Ureter (tissue), 1 donor: ENCODE measurements around the gene TRIO. TPM values are rescaled to one million over a fixed set of nuclear protein-coding genes. Genes with fewer than 3 reads are reported as not detected.

ENCODE experiments used
- DNase-seq: peaks from one replicate; pipeline ENCODE4 v3.0.0-alpha.2; 2020; ENCODE audit warnings: low spot score
- total RNA-seq: library from RNA; stranded (reverse); gene quantifications from one replicate; pipeline ENCODE4 v1.2.4, GENCODE V29; 2023
- donor health status: DM: yes; HTN: yes; CAD: no.

The TRIO gene
- total RNA-seq, 1 donor from 2014 or later = 216 TPM

GRCh38 chr5:14395411-14395810 lies 252.3 kb downstream of the TRIO start:
- DNase-seq = no peak

GRCh38 chr5:14396066-14396465 lies 252.9 kb downstream of the TRIO start:
- no peak for DNase-seq

DNA sequence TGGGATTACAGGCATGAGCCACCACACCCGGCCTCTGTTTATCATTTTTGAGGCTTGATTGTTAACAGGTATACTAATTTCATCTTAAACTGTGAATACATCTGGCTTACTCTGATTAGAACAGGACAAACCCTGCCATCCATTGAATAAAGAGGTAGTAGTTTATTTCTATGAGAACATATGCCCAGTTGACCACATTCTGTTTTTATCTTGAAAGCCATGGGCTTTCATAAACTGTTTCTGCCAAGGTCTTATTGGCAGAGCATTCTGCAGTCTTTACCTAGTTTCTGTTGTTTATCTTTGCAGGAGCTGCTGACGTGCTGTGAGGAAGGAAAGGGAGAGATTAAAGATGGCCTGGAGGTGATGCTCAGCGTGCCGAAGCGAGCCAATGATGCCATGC lies 253.6 kb downstream of the TRIO start:
- no peak for DNase-seq

- no peak for DNase-seq
Measured at GRCh38 chr5:14397717-14398116, 254.6 kb downstream of the TRIO start.

DNA sequence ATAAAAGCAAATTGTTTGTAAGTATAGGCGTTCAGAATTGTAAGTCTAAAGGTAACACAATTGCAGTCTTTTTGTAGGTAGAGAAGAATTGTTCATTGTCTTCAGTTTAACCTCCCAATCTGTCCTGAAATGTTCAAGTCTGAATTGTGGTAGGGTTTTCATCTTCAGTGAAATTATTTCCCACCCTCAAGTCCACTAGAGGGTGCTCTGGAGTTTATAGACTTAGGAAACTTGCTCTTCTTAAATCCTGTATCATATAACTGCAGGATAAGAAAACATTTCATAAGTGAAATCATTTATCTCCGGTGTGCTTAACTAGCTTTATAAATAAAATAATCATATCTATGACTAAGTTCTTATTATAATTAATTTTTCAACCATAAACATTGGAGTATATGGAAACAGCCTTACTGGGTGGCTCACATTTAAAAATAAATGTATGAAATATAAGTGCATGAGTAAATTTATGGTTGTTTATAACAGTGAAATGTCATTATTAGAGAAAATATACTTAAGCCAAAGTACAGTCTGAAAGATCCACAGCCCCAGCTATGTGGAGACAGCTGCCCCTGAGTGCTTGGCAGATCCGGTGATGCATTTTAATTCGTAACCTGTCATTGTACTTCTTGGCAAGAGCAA lies 256.0 kb downstream of the TRIO start:
- DNase-seq = no peak

GRCh38 chr5:14400085-14400484 lies 256.9 kb downstream of the TRIO start:
- no peak for DNase-seq

DNA sequence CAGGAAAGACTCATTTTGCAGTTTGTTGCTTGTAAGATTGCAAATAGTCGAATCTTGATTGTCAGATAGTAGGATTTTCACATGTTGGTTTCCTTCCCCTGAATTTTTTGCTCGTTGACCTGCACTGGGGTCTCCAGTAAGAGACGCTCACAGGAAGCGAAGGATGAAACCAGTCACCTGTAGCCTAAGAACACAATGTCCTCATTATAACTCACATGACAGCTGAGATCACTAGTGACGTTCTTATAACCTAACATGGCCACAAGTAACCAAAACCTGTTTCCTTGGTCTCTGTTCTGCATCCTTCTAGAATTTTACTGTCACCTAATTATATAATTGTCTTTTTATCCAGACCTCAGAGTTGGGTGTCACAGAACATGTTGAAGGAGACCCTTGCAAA lies 257.5 kb downstream of the TRIO start:
- DNase-seq = no peak

DNA sequence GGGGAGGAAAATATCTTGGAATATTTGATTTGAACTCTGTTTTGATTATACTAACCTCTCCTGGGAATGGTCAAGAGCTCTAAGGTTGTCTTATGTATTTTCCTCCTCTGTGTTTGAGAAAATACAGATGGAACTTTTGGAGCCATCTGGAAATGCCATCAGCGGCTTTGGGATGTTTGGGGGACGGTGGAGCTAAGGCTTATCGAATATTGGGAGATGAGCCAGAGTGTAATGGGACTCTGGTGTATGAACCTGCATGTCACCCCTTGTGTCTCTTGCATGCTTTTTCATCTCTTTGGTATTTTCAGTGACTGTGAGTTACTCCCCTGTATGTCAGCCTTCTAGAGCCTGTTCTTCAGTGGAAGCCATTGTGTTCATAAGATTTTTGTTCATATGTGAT lies 258.5 kb downstream of the TRIO start:
- no peak for DNase-seq

DNA sequence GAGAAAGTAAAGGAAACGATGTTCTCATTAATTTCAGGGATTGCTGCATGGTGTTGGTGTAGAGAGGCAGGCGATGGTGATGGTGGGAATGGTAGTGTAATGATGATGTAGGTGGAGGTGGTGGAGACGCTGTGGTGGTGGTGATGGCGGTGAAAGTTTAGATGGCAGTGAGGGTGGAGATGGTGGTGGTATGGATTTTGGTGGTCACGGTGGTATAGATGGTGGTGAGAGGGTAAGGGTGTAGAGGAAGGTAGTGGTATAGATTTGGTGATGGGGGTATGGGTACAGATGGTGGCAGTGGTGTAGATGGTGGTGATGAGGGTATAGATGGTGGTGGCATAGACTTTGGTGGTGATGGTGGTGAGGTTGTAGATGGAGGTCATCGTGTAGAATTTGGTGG lies 259.3 kb downstream of the TRIO start:
- no peak for DNase-seq

GRCh38 chr5:14404780-14405179 lies 261.6 kb downstream of the TRIO start:
- no peak for DNase-seq

DNA sequence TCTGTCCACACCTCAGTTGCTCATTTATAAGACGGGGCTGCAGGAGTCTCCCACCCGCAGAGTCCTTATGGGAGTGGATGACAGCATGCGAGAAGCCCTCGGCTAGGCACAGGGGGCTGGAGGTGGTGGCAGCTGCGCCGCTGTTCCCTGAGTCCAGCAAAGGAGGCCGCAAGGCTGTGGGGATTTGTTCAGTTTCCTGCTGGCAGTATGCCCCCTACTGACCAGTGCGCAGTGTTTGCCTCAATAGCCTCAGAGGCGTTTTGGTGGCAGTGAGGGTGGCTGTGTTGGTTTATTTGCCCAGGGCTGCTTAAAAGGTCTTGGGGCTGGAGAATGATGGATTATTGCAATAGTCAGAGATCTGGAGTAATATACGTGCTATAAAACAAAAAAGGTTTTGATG lies 262.1 kb downstream of the TRIO start:
- DNase-seq = no peak

- no peak for DNase-seq
Measured at GRCh38 chr5:14405706-14406553, 262.8 kb downstream of the TRIO start.

GRCh38 chr5:14406554-14406849 lies 263.4 kb downstream of the TRIO start:
- no peak for DNase-seq

DNA sequence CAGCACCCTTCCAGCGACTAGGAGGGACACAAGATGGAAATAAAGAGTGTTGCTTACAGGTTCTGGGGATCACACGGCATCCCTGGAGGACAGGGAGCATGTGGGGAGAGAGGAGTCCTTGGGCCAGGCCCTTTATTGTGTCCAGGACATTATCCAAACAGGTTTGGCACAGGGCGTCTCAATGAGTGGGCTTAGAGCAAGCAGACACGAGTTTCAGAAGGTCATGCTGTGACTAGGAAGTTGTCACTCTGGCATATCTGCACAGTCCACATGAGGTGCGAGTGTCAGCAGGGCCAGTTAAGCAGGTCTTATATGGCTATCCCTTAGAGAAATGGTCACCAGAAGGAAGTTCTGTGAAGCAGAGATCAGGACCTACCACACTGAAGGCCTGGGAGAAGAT lies 263.9 kb downstream of the TRIO start:
- no peak for DNase-seq

DNA sequence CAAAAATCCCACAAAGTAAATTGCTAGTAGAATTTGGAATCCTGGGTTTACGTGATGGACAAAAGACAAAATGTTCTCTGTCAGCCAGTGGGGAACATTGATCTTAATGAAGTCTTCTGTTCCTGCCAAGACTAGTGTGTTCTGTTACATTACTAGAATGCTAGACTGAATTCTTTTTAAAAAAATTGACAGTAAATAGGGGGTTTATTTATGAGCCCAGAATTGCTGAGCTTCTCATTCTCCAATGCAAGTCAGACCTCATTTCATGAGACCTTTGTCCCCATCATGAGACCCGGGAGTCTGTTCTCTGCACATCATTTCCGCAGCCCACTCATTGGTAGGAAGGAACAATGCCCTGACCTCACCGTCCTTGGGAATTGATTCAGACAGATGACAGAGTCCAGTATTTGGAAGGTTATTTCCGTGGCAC lies 264.6 kb downstream of the TRIO start:
- DNase-seq = no peak

GRCh38 chr5:14408969-14409586 lies 265.9 kb downstream of the TRIO start:
- no peak for DNase-seq

DNA sequence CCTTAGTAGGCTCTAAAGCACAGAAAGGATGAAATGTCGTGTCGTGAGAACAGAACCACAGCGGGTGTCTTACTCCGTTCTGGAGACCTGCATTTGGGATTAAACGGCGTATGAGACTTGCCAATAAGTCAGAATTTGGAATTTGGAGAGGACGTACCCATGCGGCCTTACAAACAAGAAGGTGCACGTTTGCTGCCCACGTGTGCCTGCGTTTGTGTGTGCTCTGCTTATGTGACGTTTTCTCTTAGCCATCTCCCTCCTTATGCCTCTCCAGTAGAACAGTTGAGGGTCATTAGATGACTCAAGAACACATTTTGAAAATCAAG lies 266.9 kb downstream of the TRIO start:
- DNase-seq = no peak

DNA sequence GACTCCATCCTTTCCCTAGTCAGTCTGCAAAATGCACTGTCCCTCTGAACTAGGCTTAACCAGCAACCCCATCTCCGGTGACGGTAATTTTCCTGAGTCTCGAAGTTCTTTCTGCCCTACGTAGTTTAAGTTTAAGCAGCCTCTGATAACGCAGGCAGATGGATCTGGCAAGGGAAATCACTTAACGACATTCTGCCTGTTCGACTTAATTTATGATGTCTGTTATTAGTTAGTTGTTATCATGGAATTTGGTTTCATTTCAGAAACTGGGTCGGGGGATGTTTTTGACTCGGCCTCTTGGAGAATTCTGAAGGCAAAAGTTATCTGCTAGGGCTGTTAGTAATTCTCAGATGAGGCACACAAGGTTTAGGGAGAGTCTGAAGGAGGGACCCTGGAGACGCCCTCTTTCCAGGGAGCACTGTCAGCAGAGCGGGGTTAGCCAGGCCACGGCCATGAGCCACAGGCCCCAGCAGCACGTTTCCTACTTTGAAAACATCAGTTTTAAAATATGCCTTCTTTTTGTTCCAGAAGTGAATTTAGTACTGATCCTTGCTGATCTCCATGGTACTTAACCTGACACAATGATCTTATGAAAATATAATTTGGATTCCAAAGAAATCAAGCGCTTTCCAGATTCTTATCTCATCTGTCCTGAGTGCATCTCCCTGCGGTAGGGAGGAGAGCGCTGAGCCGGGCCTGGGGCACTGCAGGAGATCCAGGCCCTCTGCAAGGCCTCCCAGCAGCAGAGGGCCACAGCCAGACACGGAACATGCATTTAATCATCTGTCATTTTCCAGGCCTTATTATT lies 267.5 kb downstream of the TRIO start:
- no peak for DNase-seq

DNA sequence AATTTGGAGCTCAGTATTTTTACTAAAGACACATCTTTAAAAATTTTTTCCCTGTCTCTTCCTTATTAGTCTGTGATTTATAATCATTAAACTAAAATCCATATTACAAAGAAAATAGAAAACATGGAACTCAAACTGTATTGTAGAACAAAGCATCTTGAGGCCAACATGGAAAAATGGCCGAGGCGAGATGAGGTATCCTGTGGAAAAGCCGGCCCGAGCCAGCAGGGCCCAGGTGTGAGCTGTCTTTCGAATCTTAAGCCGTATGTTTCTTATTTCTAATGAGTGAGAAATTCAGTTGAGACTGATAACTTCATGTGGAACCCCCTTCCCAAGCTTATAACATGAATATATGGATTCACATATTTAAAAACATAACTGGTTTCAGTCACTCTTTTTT lies 268.1 kb downstream of the TRIO start:
- DNase-seq = no peak

GRCh38 chr5:14413331-14413750 lies 270.2 kb downstream of the TRIO start:
- DNase-seq = no peak

DNA sequence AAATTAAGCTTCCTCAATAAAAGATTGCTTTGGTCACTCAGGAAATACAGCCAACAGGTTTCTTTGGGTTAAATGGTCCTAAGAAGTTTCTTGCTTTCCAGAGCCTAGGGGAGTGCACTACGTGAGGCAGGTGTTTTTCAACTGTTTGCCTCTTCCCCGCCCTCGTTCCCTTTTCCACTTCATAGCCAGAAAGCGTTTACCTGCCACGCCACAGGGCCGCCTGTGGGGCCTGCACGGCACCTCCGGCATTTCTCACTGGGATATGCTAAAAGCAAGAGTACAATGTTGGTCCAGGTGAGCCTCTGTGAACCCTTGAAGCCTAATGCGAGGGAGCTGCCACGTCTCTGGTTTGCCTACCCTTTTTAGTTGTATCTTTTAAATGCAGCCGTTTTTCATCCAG lies 270.9 kb downstream of the TRIO start:
- DNase-seq = no peak

- no peak for DNase-seq
Measured at GRCh38 chr5:14414656-14415023, 271.5 kb downstream of the TRIO start.
